ENCODE data around the gene CHAT. TPM values are rescaled to one million over a fixed set of nuclear protein-coding genes. Genes with fewer than 3 reads are reported as not detected.

Gene CHAT
- total RNA-seq, 1 experiment from 2014 or later, result 0.18 TPM

DNA sequence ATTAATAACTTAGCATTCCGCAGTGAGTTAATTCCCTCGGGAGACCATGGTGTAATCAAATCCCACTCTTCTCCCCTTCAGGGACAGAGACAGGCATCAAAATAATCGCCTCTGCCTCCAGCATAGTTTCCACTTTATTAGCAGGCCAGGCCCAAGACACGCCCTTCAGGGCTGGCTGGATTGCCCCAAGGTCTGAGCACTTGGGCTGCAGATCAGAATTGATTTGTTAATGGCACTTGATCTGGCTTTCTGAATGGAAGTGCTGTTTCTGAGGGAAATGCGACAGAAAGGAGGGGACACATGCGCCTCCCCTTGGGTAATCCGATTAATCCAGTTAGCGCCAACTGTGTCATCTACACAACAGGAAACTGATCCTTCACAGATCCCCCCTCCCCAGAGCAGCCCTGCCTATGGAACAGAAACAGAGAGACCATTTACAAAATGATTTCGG lies 15.6 kb downstream of the CHAT start:
- H3K27me3 ChIP-seq (replicated peaks; ENCODE audit: control insufficient read depth, insufficient read depth, low read length), result no peaks in the 10 kb centered on the region

DNA sequence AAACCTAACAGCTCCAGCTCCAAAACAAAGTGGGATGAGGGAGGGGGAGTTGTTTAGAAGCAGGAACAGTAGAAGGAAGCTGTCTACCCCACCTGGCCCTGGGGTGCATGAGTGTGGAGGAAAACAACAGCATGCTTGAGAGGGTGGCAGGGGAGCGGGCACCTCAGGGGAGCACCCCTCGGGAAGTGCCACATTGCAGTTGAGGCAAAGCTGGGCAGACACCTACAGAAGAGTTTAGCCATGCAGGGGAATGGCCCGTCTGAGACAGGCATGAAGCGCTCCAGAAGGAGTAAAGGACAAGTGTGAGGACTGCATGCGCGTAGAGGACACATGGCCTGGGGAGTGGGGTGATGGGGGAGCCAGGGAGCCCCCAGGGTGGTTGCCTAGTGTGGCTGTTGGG lies 18.1 kb downstream of the CHAT start:
- no peaks in the 10 kb centered on the region for H3K9me3 ChIP-seq
- intact Hi-C loops (cut with micrococcal nuclease; ENCODE audit: unreplicated experiment), result no loop called here
- no peaks in the 10 kb centered on the region for H3K36me3 ChIP-seq (ENCODE audit: control insufficient read depth, insufficient read depth, low read length)
- H3K27me3 Mint-ChIP-seq (ENCODE audit: insufficient read depth, unreplicated experiment), result peaks cover 2% of the 10 kb centered on the region
- no peak overlapping the region for H3K4me3 Mint-ChIP-seq (ENCODE audit: unreplicated experiment)
- H3K9me3 Mint-ChIP-seq (ENCODE audit: unreplicated experiment), result no peaks in the 10 kb centered on the region
- TF ChIP-seq, protein P1, sequence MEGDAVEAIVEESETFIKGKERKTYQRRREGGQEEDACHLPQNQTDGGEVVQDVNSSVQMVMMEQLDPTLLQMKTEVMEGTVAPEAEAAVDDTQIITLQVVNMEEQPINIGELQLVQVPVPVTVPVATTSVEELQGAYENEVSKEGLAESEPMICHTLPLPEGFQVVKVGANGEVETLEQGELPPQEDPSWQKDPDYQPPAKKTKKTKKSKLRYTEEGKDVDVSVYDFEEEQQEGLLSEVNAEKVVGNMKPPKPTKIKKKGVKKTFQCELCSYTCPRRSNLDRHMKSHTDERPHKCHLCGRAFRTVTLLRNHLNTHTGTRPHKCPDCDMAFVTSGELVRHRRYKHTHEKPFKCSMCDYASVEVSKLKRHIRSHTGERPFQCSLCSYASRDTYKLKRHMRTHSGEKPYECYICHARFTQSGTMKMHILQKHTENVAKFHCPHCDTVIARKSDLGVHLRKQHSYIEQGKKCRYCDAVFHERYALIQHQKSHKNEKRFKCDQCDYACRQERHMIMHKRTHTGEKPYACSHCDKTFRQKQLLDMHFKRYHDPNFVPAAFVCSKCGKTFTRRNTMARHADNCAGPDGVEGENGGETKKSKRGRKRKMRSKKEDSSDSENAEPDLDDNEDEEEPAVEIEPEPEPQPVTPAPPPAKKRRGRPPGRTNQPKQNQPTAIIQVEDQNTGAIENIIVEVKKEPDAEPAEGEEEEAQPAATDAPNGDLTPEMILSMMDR (IDR thresholded peaks at IDR 0.05; ENCODE audit: insufficient read depth in 1 of 2, low read depth in 1 of 2, low read length in 1 of 2, severe bottlenecking in 1 of 2, unreplicated experiment in 1 of 2), result no peak
- no peak overlapping the region for H3K27ac Mint-ChIP-seq (ENCODE audit: unreplicated experiment)
- no peak overlapping the region for H3K4me3 ChIP-seq (ENCODE audit: low read depth, low read length)
- no TSS peak for BruUV-seq (replicated peaks)
- DNase-seq, result peak in 1 of 2 experiments; percentile 23
- no peaks in the 10 kb centered on the region for H3K36me3 Mint-ChIP-seq (ENCODE audit: insufficient read depth, unreplicated experiment)
- CTCF ChIA-PET, result no interaction called here
- no peaks in the 10 kb centered on the region for H3K27me3 ChIP-seq (replicated peaks; ENCODE audit: control insufficient read depth, insufficient read depth, low read length)
- POLR2A ChIA-PET, result no interaction called here
- H3K4me1 Mint-ChIP-seq (ENCODE audit: low read depth, unreplicated experiment), result no peaks in the 10 kb centered on the region
- no peaks in the 10 kb centered on the region for H3K4me1 ChIP-seq

More for the DNA sequence above, 15.6 kb downstream of the CHAT start:
- no peak overlapping the region for H3K4me3 ChIP-seq (ENCODE audit: low read depth, low read length)
- no peaks in the 10 kb centered on the region for H3K36me3 ChIP-seq (ENCODE audit: control insufficient read depth, insufficient read depth, low read length)
- TF ChIP-seq, protein P1 (IDR thresholded peaks at IDR 0.05; ENCODE audit: insufficient read depth in 1 of 2, low read depth in 1 of 2, low read length in 1 of 2, severe bottlenecking in 1 of 2, unreplicated experiment in 1 of 2), result no peak
- ChIA-PET CTCF (no interaction called here), POLR2A (no interaction called here)
- H3K9me3 Mint-ChIP-seq (ENCODE audit: unreplicated experiment), result peaks cover 7% of the 10 kb centered on the region
- no peak overlapping the region for H3K4me3 Mint-ChIP-seq (ENCODE audit: unreplicated experiment)
- H3K27ac Mint-ChIP-seq (ENCODE audit: unreplicated experiment), result no peak overlapping the region
- peak in 1 of 2 experiments; percentile 18 for DNase-seq
- no TSS peak for BruUV-seq (replicated peaks)
- peaks cover 5% of the 10 kb centered on the region for H3K27me3 Mint-ChIP-seq (ENCODE audit: insufficient read depth, unreplicated experiment)
- intact Hi-C loops (cut with micrococcal nuclease; ENCODE audit: unreplicated experiment), result no loop called here
- no peaks in the 10 kb centered on the region for H3K36me3 Mint-ChIP-seq (ENCODE audit: insufficient read depth, unreplicated experiment)
- no peaks in the 10 kb centered on the region for H3K9me3 ChIP-seq
- no peaks in the 10 kb centered on the region for H3K4me1 ChIP-seq
- H3K4me1 Mint-ChIP-seq (ENCODE audit: low read depth, unreplicated experiment), result no peaks in the 10 kb centered on the region

DNA sequence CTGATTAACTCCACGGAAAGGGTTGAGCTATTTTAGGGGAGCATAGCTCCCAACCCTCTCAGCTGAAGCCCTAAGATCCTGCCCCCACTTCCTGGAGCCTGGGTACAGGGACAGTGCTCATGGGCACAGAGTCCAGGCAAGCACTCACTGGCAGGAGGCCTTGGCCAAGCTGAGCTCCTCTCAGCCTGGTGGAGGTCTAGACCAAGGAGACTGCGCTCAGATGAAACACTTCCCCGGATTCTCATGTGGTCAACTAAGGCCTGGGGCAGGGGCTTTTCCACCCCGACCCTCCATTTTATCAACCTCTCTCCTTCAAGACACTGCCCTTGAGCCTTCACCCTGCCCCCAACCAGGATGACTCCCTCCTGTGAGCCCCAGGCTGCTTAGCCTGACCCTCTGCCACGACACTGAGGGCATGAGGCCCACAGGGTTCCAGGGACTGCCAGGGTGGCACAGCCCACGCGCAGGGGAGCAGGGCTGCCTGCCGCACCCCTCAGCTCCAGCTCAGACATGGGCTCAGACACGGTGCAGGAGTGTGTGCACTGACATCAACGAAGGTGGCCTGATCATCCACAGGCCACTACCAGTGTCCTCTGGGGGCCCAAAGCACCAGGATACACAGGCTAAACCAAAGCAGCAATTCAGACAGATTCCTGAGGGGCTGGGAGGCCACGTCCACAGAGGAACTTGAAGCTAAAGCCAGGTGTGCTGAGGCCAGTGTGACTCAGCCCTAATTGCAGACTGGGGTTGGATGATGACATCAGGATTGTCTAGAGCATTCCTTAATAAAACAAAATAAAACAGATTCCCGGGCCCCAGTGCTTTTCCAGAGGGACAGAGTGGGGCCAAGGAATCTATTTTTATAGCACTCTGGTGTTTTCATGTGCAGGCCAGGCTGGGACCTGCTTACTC lies 18.8 kb downstream of the CHAT start:
- Mint-ChIP-seq H3K36me3 (ENCODE audit: insufficient read depth, unreplicated experiment) (no peaks in the 10 kb centered on the region), H3K4me1 (ENCODE audit: low read depth, unreplicated experiment) (no peaks in the 10 kb centered on the region), H3K27ac (ENCODE audit: unreplicated experiment) (no peak overlapping the region), H3K4me3 (ENCODE audit: unreplicated experiment) (no peak overlapping the region), H3K9me3 (ENCODE audit: unreplicated experiment) (no peaks in the 10 kb centered on the region), H3K27me3 (ENCODE audit: insufficient read depth, unreplicated experiment) (peaks cover 9% of the 10 kb centered on the region)
- CTCF ChIA-PET, result no interaction called here
- H3K4me1 ChIP-seq, result no peaks in the 10 kb centered on the region
- POLR2A ChIA-PET, result no interaction called here
- H3K36me3 ChIP-seq (ENCODE audit: control insufficient read depth, insufficient read depth, low read length), result no peaks in the 10 kb centered on the region
- TF ChIP-seq, protein P1 (IDR thresholded peaks at IDR 0.05; ENCODE audit: insufficient read depth in 1 of 2, low read depth in 1 of 2, low read length in 1 of 2, severe bottlenecking in 1 of 2, unreplicated experiment in 1 of 2), result no peak
- intact Hi-C loops (cut with micrococcal nuclease; ENCODE audit: unreplicated experiment), result no loop called here
- DNase-seq, result peak; percentile 24 to 30
- H3K9me3 ChIP-seq, result no peaks in the 10 kb centered on the region
- peaks cover 1% of the 10 kb centered on the region for H3K27me3 ChIP-seq (replicated peaks; ENCODE audit: control insufficient read depth, insufficient read depth, low read length)
- no TSS peak for BruUV-seq (replicated peaks)
- H3K4me3 ChIP-seq (ENCODE audit: low read depth, low read length), result no peak overlapping the region

Measured in Caco-2 (cell line).